Activated T-helper 1 cell treated with Interleukin-2 at 50 U/mL for 16 hours (primary cell): Measurements from ENCODE around the gene OCRL.

Experiments
- DNase-seq: peaks from one replicate; pipeline ENCODE4 v3.0.0-alpha.2; 2020; ENCODE audit warnings: low read depth

OCRL gene

DNA sequence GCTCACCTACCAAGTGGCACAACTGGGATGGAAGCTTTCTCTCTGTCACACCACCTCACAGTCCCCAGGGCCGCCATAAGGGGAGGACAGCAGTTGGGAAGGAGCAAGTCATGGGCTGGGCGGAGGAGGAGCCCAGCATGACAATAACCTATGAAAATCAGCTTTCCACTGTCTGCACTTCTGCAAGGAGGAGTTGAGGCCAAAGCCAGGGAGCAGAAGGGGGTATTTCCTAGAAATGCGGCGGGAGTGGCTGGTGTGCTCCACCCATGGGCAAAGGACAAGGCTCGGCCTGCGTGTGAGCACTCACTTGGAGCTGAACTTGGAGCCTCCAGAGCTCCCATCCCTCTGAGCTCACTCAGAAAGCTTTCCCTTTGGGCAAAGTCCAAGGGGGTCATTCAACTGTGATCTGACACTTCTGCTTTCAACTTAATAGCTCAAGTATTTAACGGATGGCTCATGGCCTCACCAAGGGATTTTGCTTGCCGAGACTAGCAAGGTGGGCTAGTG, 96.2 kb downstream of the OCRL start:
- DNase-seq: no peak

DNA sequence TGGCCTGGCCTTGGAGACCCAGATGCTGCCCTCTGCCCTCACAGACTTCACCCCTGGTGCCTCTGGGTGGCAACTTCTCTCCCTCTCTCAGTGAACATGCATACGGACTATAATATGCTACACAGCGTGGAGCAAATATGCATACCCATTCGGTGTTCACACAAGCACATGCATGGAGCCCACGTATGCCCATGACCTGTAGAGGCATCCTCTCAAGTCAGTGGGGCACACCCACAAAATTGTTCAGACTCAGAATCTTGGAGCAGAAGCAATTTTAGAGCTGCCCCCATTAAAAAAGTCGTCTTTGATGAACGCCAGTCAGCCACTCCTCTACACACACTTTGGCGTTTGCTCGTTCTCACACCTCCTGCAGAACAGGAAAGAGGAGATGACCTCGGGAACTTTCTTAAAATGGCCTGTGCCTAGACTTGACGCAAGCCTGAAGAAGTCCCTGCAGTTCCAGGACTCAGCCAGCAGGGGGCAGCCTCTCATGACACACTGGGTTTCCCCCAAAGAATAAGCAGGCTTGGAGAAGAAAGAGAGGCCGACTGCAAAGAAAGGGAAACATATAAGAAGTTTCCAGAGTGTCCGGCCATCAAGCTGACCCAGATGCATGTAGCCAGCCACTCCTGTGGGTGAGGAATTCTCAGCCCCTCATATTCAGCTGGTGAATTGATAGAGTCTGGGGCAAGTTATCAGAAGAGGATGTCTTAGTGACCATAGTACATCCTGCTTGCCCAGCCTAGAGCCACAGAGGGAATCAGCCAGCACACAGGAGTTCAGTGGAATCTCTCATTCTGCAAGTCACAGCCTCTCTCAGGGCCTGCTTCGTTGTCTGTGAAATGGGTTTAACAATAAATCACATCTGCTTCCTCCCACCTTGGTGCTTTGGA, 97.4 kb downstream of the OCRL start:
- DNase-seq: peak; percentile 54

DNA sequence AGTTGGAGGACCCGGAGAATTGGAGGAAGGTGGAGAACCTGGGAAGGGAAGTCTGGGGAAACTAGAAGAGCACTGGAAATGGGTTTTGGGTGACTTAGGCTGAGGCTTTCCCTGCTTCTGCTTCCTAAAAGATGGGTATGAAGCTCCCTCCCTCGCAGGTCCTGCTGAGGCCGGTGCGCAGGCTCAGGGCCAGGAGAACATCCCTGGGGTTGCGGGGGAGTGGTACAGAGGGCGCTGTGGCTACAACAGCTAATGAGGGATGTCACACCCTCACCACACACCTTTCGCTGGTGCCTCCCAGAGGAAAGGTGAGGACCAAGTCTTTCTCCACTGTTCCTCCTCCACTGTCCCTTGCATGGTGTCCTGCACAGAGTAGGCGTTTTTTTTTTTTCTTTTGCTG, 98.9 kb downstream of the OCRL start:
- no peak for DNase-seq

DNA sequence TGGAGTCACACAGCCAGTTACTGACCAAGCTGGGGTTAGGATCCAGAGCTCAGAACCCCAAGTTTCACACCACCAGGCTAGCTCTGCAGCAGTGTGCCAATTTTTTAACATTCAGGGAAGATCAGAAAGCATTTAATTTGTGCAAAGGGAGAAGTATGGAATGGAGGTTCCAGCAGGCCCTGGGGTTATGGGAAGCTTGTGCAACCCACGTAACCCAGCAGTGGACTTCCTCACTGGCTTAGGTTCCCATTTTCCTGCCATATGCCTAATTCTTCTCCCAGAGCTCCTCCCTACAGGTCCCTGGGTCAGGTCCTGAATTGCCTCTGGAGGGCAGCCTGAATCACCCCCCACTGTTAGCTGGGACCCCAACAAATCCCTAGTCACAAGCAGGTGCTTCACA, 100.7 kb downstream of the OCRL start:
- DNase-seq: no peak

DNA sequence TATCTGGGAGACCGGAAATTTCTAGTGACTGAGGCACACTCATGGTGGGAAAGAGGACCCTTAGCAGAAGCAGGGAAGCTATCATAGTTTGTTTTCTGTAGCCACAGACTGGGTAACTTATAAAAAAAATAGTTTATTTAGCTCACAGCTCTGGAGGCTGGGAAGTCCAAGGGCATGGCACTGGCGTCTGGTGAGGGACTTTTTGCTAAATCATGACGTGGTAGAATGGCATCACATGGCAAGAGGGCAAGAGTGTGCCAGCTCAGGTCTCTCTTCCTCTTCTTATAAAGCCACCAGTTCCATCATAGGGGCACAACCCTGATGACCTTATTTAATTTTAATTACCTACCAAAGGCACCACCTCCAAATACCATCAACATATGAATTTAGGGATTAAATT, 101.4 kb downstream of the OCRL start:
- DNase-seq: no peak

DNA sequence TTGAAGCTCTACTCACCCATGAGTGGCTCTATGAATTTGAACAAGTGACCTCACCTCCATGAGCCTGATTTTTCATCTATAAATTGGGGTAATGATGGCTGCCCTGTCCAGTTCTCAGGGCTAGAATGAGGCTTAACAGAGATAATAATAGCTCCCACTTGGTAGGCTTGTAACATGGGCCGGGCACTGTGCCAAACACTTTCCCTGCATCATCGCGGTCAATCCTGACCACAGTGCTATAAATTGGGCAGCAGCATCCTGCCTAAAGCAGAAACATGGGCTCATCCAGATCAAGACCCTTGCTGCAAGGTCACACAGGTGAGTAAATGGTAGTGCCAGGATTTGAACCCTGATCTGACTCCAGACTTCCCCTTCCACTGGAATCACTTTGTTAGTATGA, 101.9 kb downstream of the OCRL start:
- DNase-seq: no peak
